ENCODE results near the gene DDX53.

DNA sequence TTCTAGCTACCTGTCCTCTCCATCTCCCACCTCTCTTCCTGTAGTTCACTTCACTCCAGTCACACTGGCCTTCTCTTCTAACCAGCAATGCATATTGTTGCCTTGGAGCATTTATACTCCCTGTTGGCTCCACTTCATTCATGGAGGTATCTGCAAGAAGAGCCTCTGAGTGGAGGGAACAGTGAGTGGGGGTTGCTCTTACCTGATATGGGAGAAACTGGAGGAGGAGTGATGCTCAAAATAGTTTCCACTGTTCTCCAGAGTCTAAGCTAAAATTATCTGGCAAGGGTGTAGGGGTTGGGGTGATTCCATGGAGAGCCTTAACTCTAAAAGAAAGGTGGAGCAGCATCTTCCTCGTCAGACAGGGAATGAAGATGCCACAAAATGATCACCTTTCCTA is 28.9 kb upstream of the DDX53 start:
- TF ChIP-seq, protein P1, sequence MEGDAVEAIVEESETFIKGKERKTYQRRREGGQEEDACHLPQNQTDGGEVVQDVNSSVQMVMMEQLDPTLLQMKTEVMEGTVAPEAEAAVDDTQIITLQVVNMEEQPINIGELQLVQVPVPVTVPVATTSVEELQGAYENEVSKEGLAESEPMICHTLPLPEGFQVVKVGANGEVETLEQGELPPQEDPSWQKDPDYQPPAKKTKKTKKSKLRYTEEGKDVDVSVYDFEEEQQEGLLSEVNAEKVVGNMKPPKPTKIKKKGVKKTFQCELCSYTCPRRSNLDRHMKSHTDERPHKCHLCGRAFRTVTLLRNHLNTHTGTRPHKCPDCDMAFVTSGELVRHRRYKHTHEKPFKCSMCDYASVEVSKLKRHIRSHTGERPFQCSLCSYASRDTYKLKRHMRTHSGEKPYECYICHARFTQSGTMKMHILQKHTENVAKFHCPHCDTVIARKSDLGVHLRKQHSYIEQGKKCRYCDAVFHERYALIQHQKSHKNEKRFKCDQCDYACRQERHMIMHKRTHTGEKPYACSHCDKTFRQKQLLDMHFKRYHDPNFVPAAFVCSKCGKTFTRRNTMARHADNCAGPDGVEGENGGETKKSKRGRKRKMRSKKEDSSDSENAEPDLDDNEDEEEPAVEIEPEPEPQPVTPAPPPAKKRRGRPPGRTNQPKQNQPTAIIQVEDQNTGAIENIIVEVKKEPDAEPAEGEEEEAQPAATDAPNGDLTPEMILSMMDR (IDR thresholded peaks at IDR 0.05) = no peak
- no peak for TF ChIP-seq POLR2AphosphoS5 (IDR thresholded peaks at IDR 0.05; ENCODE audit: insufficient read depth in 1 of 2, low read depth in 1 of 2)

Measured in vagina (tissue), 2 donors.